ENCODE data around the gene CALM1. TPM values are rescaled to one million over a fixed set of nuclear protein-coding genes. Genes with fewer than 3 reads are reported as not detected.
"Not testable (repeated sequence)": the region's sequence is repeated elsewhere in the genome, so short reads cannot be mapped to it uniquely, and the experiment has no call there.

CALM1 gene
- total RNA-seq, 4 donors from 2014 or later = 425 to 902 (median 829) TPM

DNA sequence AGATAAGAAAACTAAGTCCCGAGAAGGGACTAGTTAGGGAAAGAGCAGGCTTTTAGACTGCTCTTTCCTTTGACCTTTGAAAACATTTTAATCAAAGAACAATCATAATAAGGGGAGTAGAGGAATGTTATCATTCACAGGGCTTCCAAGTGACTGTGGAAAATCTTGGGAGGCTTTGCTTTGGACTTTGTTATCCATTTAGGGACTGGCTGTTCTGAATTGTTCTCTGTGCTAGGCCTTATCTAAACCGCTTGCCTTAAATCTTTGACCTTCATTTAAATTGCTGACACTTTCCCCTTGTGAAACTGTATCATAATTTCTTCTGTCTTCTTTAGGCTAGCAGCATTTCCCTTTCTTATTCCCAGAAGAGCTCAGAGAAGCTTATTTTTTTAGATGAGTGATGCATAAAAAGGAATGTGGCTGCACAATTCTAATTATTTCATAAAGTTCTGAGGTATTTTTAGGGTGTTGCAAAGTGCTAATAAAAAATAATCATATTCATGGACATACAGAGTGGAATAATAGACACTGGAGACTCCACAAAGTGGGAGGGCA, 9.5 kb upstream of the CALM1 start:
- H3K27ac ChIP-seq = no peak overlapping the region
- peaks cover 0 to 21% (median 4%) of the 10 kb centered on the region in 3 donors for H3K4me1 ChIP-seq
- WGBS, 2 donors (ENCODE audit: low coverage in 1 of 2) = 52 to 94% methylated on average over 2 of the region's 2 CpGs
- ATAC-seq = no peak
- H3K4me3 ChIP-seq = no peak overlapping the region
- no peaks in the 10 kb centered on the region for H3K36me3 ChIP-seq
- TF ChIP-seq, protein P1, sequence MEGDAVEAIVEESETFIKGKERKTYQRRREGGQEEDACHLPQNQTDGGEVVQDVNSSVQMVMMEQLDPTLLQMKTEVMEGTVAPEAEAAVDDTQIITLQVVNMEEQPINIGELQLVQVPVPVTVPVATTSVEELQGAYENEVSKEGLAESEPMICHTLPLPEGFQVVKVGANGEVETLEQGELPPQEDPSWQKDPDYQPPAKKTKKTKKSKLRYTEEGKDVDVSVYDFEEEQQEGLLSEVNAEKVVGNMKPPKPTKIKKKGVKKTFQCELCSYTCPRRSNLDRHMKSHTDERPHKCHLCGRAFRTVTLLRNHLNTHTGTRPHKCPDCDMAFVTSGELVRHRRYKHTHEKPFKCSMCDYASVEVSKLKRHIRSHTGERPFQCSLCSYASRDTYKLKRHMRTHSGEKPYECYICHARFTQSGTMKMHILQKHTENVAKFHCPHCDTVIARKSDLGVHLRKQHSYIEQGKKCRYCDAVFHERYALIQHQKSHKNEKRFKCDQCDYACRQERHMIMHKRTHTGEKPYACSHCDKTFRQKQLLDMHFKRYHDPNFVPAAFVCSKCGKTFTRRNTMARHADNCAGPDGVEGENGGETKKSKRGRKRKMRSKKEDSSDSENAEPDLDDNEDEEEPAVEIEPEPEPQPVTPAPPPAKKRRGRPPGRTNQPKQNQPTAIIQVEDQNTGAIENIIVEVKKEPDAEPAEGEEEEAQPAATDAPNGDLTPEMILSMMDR (IDR thresholded peaks at IDR 0.05) = no peak
- TF ChIP-seq POLR2AphosphoS5 (IDR thresholded peaks at IDR 0.05) (no peak), POLR2A (IDR thresholded peaks at IDR 0.05) (no peak), EP300 (IDR thresholded peaks at IDR 0.05) (no peak)
- H3K9me3 ChIP-seq = no peaks in the 10 kb centered on the region
- no peaks in the 10 kb centered on the region for H3K27me3 ChIP-seq

DNA sequence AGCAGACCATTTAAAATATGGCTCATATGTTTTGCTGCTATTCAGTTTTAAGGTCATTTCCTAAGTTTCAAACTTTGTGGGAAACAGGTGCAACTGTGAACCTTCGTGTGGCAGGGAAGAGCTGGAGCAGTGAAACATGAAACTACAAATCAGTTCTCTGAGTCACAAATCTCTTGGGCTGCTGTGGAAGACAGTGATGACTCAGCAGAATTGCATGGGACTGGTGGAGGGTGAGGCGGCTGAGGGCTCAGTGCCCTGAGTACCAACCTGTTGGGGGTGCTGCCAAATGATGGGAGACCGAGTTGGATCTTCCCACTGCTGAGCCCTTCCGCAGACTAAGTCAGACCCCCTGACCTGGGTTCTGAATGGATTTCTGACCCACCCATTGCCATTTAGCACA, 8.4 kb upstream of the CALM1 start:
- Histone ChIP-seq H3K27ac (no peak overlapping the region), H3K9me3 (no peaks in the 10 kb centered on the region), H3K36me3 (no peaks in the 10 kb centered on the region), H3K27me3 (no peaks in the 10 kb centered on the region), H3K4me3 (no peak overlapping the region), H3K4me1 (peaks cover 0 to 20% (median 4%) of the 10 kb centered on the region in 3 donors)
- ATAC-seq = no peak
- TF ChIP-seq POLR2A (IDR thresholded peaks at IDR 0.05) (no peak), EP300 (IDR thresholded peaks at IDR 0.05) (no peak), POLR2AphosphoS5 (IDR thresholded peaks at IDR 0.05) (no peak)
- TF ChIP-seq, protein P1 (IDR thresholded peaks at IDR 0.05) = no peak
- WGBS, 2 donors (ENCODE audit: low coverage in 1 of 2) = 0 to 63% methylated on average over 1 to 4 of the region's 4 CpGs

DNA sequence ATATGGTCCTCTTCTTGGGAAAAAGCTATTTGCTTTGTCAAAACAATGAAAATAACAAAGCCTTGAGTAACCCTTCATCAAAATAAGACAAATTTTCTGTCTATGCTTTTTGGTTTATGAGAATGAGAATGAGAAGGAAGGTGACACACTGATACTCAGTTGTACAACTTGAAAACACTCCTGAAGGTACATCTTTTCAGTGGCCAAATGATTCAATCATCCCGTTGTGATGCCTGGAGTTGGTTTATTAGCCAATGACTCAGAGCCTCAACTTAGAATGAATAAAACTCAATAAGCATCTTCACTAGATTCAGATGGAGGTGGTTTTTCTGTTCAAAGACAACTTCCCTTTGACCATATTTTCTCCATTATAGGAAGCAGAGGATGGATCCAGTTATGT, 7.8 kb upstream of the CALM1 start:
- H3K36me3 ChIP-seq = no peaks in the 10 kb centered on the region
- ATAC-seq = no peak
- no peaks in the 10 kb centered on the region for H3K27me3 ChIP-seq
- H3K27ac ChIP-seq = no peak overlapping the region
- H3K4me1 ChIP-seq = peaks cover 0 to 17% (median 4%) of the 10 kb centered on the region in 3 donors
- no peak for TF ChIP-seq POLR2AphosphoS5 (IDR thresholded peaks at IDR 0.05)
- TF ChIP-seq POLR2A (IDR thresholded peaks at IDR 0.05) = no peak
- TF ChIP-seq EP300 (IDR thresholded peaks at IDR 0.05) = no peak
- TF ChIP-seq, protein P1 (IDR thresholded peaks at IDR 0.05) = no peak
- H3K4me3 ChIP-seq = no peak overlapping the region
- WGBS, 2 donors (ENCODE audit: low coverage in 1 of 2) = 80 to 89% methylated on average over 1 of the region's 1 CpG
- H3K9me3 ChIP-seq = no peaks in the 10 kb centered on the region

DNA sequence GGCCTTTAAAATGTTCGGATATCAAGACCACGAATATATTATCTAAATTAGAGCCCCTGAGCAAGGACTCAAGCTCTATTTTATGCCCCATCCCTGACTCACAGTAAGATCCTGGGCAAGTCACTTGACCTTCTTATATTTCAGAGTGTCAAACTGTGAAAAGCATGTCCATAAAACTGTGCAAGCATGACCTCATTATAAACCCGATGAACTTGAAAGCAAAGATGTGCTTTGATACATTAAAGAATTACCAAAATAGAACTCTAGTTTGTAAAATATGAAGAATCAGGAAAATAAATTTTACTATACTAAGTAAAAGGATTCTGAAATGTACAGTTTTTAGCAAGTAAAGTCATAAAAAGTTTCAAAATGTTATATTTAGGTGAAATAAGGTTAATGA, 2.9 kb upstream of the CALM1 start:
- Histone ChIP-seq H3K36me3 (no peaks in the 10 kb centered on the region), H3K4me3 (no peak overlapping the region), H3K27me3 (no peaks in the 10 kb centered on the region), H3K9me3 (no peaks in the 10 kb centered on the region), H3K27ac (no peak overlapping the region), H3K4me1 (peaks cover 0 to 14% (median 0%) of the 10 kb centered on the region in 3 donors)
- 90 to 91% methylated on average over 3 of the region's 3 CpGs for WGBS, 2 donors (ENCODE audit: low coverage in 1 of 2)
- ATAC-seq = no peak
- TF ChIP-seq POLR2A (IDR thresholded peaks at IDR 0.05) (no peak), POLR2AphosphoS5 (IDR thresholded peaks at IDR 0.05) (no peak), EP300 (IDR thresholded peaks at IDR 0.05) (no peak)

DNA sequence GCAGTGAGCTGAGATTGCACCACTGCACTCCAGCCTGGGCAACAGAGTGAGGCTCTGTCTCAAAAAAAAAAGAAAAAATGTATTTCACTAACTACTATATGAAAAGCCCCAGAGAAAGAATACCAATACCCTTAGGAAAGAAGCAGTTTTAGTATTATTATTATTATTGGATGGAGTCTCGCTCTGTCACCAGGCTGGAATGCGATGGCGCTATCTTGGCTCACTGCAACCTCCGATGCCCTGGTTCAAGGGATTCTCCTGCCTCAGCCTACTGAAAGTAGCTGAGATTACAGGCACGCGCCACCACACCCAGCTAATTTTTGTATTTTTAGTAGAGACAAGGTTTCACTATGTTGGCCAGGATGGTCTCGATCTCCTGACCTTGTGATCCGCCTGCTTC, 2.0 kb upstream of the CALM1 start:
- ATAC-seq, H3K4me3 ChIP-seq, H3K27ac ChIP-seq, H3K9me3 ChIP-seq, H3K36me3 ChIP-seq, H3K27me3 ChIP-seq: not testable (repeated sequence)
- H3K4me1 ChIP-seq = peaks cover 0 to 22% (median 3%) of the 10 kb centered on the region in 3 donors
- 98 to 100% methylated on average over 2 to 7 of the region's 8 CpGs for WGBS, 2 donors (ENCODE audit: low coverage in 1 of 2)
